CD4-positive, alpha-beta memory T cell (primary cell): ENCODE results near the gene NDUFS8. TPM values are rescaled to one million over a fixed set of nuclear protein-coding genes. Genes with fewer than 3 reads are reported as not detected.

Experiments used
- CTCF ChIA-PET: fragments of 350-600 bp; sonication (Branson Sonifier 250); formaldehyde crosslinking; loops from one replicate; lab custom pipeline; 2021; ENCODE audit warnings: inconsistent platforms; ENCODE audit not compliant: partially characterized antibody; lab: Charles Lee
- POLR2A ChIA-PET: fragments of 350-600 bp; sonication (Branson Sonifier 250); formaldehyde crosslinking; loops from one replicate; lab custom pipeline; 2021; ENCODE audit not compliant: partially characterized antibody; lab: Charles Lee
- DNase-seq, 5 donors: peaks; one replicate each; pipeline versions ENCODE4 v3.0.0 to v3.0.0-alpha.2; 2020 to 2022; ENCODE audit warnings: mixed read lengths in 1 of 5
- H3K27ac ChIP-seq: one replicate; pipeline ENCODE4 v1.7.0; 2013; ENCODE audit warnings: low read depth, low read length
- H3K27me3 ChIP-seq: 2 replicates; pipeline ENCODE4 v1.7.0; 2013; ENCODE audit warnings: mild to moderate bottlenecking, low read length, moderate library complexity; ENCODE audit not compliant: insufficient read depth
- H3K36me3 ChIP-seq: 2 replicates; pipeline ENCODE4 v1.7.0; 2013; ENCODE audit warnings: mild to moderate bottlenecking, low read length, moderate library complexity; ENCODE audit not compliant: insufficient read depth
- H3K4me1 ChIP-seq: 2 replicates; pipeline ENCODE4 v1.7.0; 2013; ENCODE audit warnings: mild to moderate bottlenecking, low read length, moderate library complexity; ENCODE audit not compliant: insufficient read depth
- H3K4me3 ChIP-seq, 2 donors: one replicate each; pipeline ENCODE4 v1.7.0; 2013; ENCODE audit warnings: low read length in 2 of 2, mild to moderate bottlenecking in 1 of 2
- H3K9me3 ChIP-seq, 2 donors: one replicate each; pipeline ENCODE4 v1.7.0; 2013; ENCODE audit warnings: low read length in 2 of 2, control low read depth in 1 of 2; ENCODE audit not compliant: control insufficient read depth in 1 of 2
- H3K27ac Mint-ChIP-seq, 7 donors: one replicate each; pipeline ENCODE4 v1.8.0; 2020 to 2021; ENCODE audit warnings: mixed read lengths in 7 of 7, mild to moderate bottlenecking in 6 of 7, inconsistent platforms in 3 of 7, moderate library complexity in 3 of 7
- H3K27me3 Mint-ChIP-seq, 2 donors: one replicate each; pipeline ENCODE4 v1.8.0; 2020 to 2021; ENCODE audit warnings: mixed read lengths in 2 of 2
- H3K36me3 Mint-ChIP-seq, 2 donors: one replicate each; pipeline ENCODE4 v1.8.0; 2020 to 2021; ENCODE audit warnings: mixed read lengths in 2 of 2, inconsistent platforms in 1 of 2, mild to moderate bottlenecking in 1 of 2
- H3K4me1 Mint-ChIP-seq, 4 donors: one replicate each; pipeline ENCODE4 v1.8.0; 2020 to 2021; ENCODE audit warnings: mixed read lengths in 4 of 4, mild to moderate bottlenecking in 1 of 4
- H3K4me3 Mint-ChIP-seq, 8 donors: one replicate each; pipeline ENCODE4 v1.8.0; 2020 to 2021; ENCODE audit warnings: mixed read lengths in 8 of 8, mild to moderate bottlenecking in 7 of 8, moderate library complexity in 6 of 8, inconsistent platforms in 3 of 8
- H3K9me3 Mint-ChIP-seq, 8 donors: one replicate each; pipeline ENCODE4 v1.8.0; 2020 to 2021; ENCODE audit warnings: mixed read lengths in 8 of 8, mild to moderate bottlenecking in 5 of 8, inconsistent platforms in 3 of 8, moderate library complexity in 1 of 8
- intact Hi-C: fragments of 100-400 bp; cut with micrococcal nuclease; formaldehyde crosslinking; loops from one replicate; pipeline ENCODE4 v1.15.1; 2023
- polyA plus RNA-seq, 2 donors: library from polyadenylated mRNA; unstranded; fragments of 300-500 nt; fragmentation: Illumina TruSeq; gene quantifications; one replicate each; pipeline ENCODE4 v1.2.3, GENCODE V29; 2021
- total RNA-seq, 2 experiments: library from RNA; stranded (reverse); gene quantifications; one replicate each; pipeline ENCODE4 v1.2.3, GENCODE V29; 2021

Gene NDUFS8
- total and polyA plus RNA-seq, 4 experiments from 2014 or later, result 70.0 to 143 (median 109) TPM

GRCh38 chr11:68026391-68027105 lies 3.9 kb upstream of the NDUFS8 start:
- H3K4me3 ChIP-seq, result no peak overlapping the region
- CTCF ChIA-PET, result interaction anchor here (1.0 kb wide), 1 partner anchor 11 kb away, joined by 3 read pairs; no protein-coding TSS in a partner anchor
- H3K4me1 ChIP-seq, result peaks cover 11% of the 10 kb centered on the region
- peaks cover 4 to 11% of the 10 kb centered on the region in 2 donors for H3K36me3 Mint-ChIP-seq
- H3K4me1 Mint-ChIP-seq, result peaks cover 6 to 20% (median 12%) of the 10 kb centered on the region in 4 donors
- no peak overlapping the region for H3K4me3 Mint-ChIP-seq
- H3K9me3 Mint-ChIP-seq, result peaks cover 0 to 7% (median under 1%) of the 10 kb centered on the region in 8 donors
- POLR2A ChIA-PET, result interaction anchor here (0.6 kb wide), 1 partner anchor 13 kb away, joined by 3 read pairs; the partner anchor contains the start of gene TCIRG1
- DNase-seq, result no peak
- no peaks in the 10 kb centered on the region for H3K27me3 ChIP-seq
- no peak overlapping the region for H3K27ac ChIP-seq
- H3K27ac Mint-ChIP-seq, result no peak overlapping the region
- intact Hi-C loops, result no loop called here
- H3K27me3 Mint-ChIP-seq, result peaks cover 0 to 5% of the 10 kb centered on the region in 2 donors
- H3K36me3 ChIP-seq, result no peaks in the 10 kb centered on the region
- no peaks in the 10 kb centered on the region for H3K9me3 ChIP-seq

GRCh38 chr11:68027667-68028066 lies 2.8 kb upstream of the NDUFS8 start:
- Mint-ChIP-seq H3K4me1 (peaks cover 10 to 25% (median 16%) of the 10 kb centered on the region in 4 donors), H3K4me3 (no peak overlapping the region), H3K27me3 (peaks cover 0 to 5% of the 10 kb centered on the region in 2 donors), H3K27ac (no peak overlapping the region), H3K9me3 (peaks cover 0 to 7% (median under 1%) of the 10 kb centered on the region in 8 donors), H3K36me3 (peaks cover 4 to 11% of the 10 kb centered on the region in 2 donors)
- Histone ChIP-seq H3K36me3 (peaks cover 1% of the 10 kb centered on the region), H3K27me3 (no peaks in the 10 kb centered on the region), H3K4me1 (peaks cover 20% of the 10 kb centered on the region), H3K9me3 (no peaks in the 10 kb centered on the region), H3K4me3 (no peak overlapping the region), H3K27ac (no peak overlapping the region)
- intact Hi-C loops, result no loop called here
- DNase-seq, result peak in 1 of 5 donors; percentile 10
- CTCF ChIA-PET, result interaction anchor here (1.0 kb wide), 1 partner anchor 10 kb away, joined by 3 read pairs; no protein-coding TSS in a partner anchor
- POLR2A ChIA-PET, result interaction anchor here (0.6 kb wide), 1 partner anchor 11 kb away, joined by 3 read pairs; the partner anchor contains the start of gene TCIRG1

GRCh38 chr11:68028802-68029545 lies 1.5 kb upstream of the NDUFS8 start:
- H3K27ac Mint-ChIP-seq, result peak overlapping the region in 2 of 7 donors; percentile 32 to 73
- Histone ChIP-seq H3K4me1 (peaks cover 20% of the 10 kb centered on the region), H3K27me3 (no peaks in the 10 kb centered on the region), H3K36me3 (peaks cover 8% of the 10 kb centered on the region), H3K27ac (no peak overlapping the region), H3K4me3 (no peak overlapping the region), H3K9me3 (no peaks in the 10 kb centered on the region)
- no peak for DNase-seq
- H3K27me3 Mint-ChIP-seq, result peaks cover 0 to 5% of the 10 kb centered on the region in 2 donors
- peaks cover 4 to 13% of the 10 kb centered on the region in 2 donors for H3K36me3 Mint-ChIP-seq
- H3K4me3 Mint-ChIP-seq, result peak overlapping the region; percentile 36 to 99 (median 86)
- H3K9me3 Mint-ChIP-seq, result peaks cover 0 to 7% (median under 1%) of the 10 kb centered on the region in 8 donors
- intact Hi-C loops, result no loop called here
- CTCF ChIA-PET, result no interaction called here
- POLR2A ChIA-PET, result no interaction called here
- H3K4me1 Mint-ChIP-seq, result peaks cover 10 to 25% (median 16%) of the 10 kb centered on the region in 4 donors

- DNase-seq, result peak in 1 of 5 donors; percentile 54
- Mint-ChIP-seq H3K9me3 (no peaks in the 10 kb centered on the region), H3K4me3 (peak overlapping the region; percentile 94 to 99 (median 97))
Observed at GRCh38 chr11:68031144-68031464, 623 bp downstream of the NDUFS8 start.

GRCh38 chr11:68032003-68032402 lies 1.5 kb downstream of the NDUFS8 start:
- ChIA-PET POLR2A (interaction anchor here (2.5 kb wide), 1 partner anchor 9 kb away, joined by 34 read pairs; the partner anchor contains the start of gene TCIRG1), CTCF (no interaction called here)
- Mint-ChIP-seq H3K4me3 (peak overlapping the region; percentile 84 to 99 (median 97)), H3K36me3 (peaks cover 0 to 14% of the 10 kb centered on the region in 2 donors), H3K27ac (peak overlapping the region in 5 of 7 donors; percentile 81 to 90 (median 85)), H3K27me3 (peaks cover 0 to 5% of the 10 kb centered on the region in 2 donors), H3K9me3 (no peaks in the 10 kb centered on the region), H3K4me1 (peaks cover 13 to 38% (median 20%) of the 10 kb centered on the region in 4 donors)
- peaks cover 30% of the 10 kb centered on the region for H3K4me1 ChIP-seq
- no peak overlapping the region for H3K4me3 ChIP-seq
- no peaks in the 10 kb centered on the region for H3K9me3 ChIP-seq
- H3K36me3 ChIP-seq, result peaks cover 13% of the 10 kb centered on the region
- H3K27me3 ChIP-seq, result no peaks in the 10 kb centered on the region
- no peak overlapping the region for H3K27ac ChIP-seq
- intact Hi-C loops, result loop anchor here (10.0 kb wide), 1 partner anchor 173 kb away; no protein-coding TSS in a partner anchor
- no peak for DNase-seq

More at GRCh38 chr11:68031144-68031464, 623 bp downstream of the NDUFS8 start:
- Histone ChIP-seq H3K27me3 (no peaks in the 10 kb centered on the region), H3K9me3 (no peaks in the 10 kb centered on the region), H3K4me3 (peak overlapping the region; percentile 77 to 88), H3K27ac (peak overlapping the region; percentile 88), H3K36me3 (peaks cover 13% of the 10 kb centered on the region), H3K4me1 (peaks cover 21% of the 10 kb centered on the region)
- ChIA-PET CTCF (no interaction called here), POLR2A (interaction anchor here (2.5 kb wide), 1 partner anchor 10 kb away, joined by 34 read pairs; the partner anchor contains the start of gene TCIRG1)
- peaks cover 10 to 32% (median 16%) of the 10 kb centered on the region in 4 donors for H3K4me1 Mint-ChIP-seq
- intact Hi-C loops, result loop anchor here (10.0 kb wide), 1 partner anchor 174 kb away; no protein-coding TSS in a partner anchor
- peak overlapping the region; percentile 85 to 98 (median 94) for H3K27ac Mint-ChIP-seq
- H3K36me3 Mint-ChIP-seq, result peaks cover 0 to 13% of the 10 kb centered on the region in 2 donors
- H3K27me3 Mint-ChIP-seq, result peaks cover 0 to 5% of the 10 kb centered on the region in 2 donors

- H3K4me3 Mint-ChIP-seq, result peak overlapping the region in 1 of 8 donors; percentile 21
- peaks cover 41% of the 10 kb centered on the region for H3K4me1 ChIP-seq
- intact Hi-C loops, result loop anchor here (10.0 kb wide), 1 partner anchor 172 kb away; no protein-coding TSS in a partner anchor
Observed at GRCh38 chr11:68032997-68033707, 2.7 kb downstream of the NDUFS8 start.

More at GRCh38 chr11:68032997-68033707, 2.7 kb downstream of the NDUFS8 start:
- Mint-ChIP-seq H3K27me3 (peaks cover 0 to 5% of the 10 kb centered on the region in 2 donors), H3K4me1 (peaks cover 16 to 47% (median 26%) of the 10 kb centered on the region in 4 donors), H3K36me3 (peaks cover 0 to 15% of the 10 kb centered on the region in 2 donors), H3K27ac (no peak overlapping the region), H3K9me3 (no peaks in the 10 kb centered on the region)
- Histone ChIP-seq H3K27ac (no peak overlapping the region), H3K9me3 (no peaks in the 10 kb centered on the region), H3K27me3 (no peaks in the 10 kb centered on the region), H3K36me3 (peaks cover 13% of the 10 kb centered on the region), H3K4me3 (no peak overlapping the region)
- DNase-seq, result peak in 1 of 5 donors; percentile 25
- CTCF ChIA-PET, result interaction anchor here (0.5 kb wide), 1 partner anchor 105 kb away, joined by 4 read pairs; no protein-coding TSS in a partner anchor
- POLR2A ChIA-PET, result no interaction called here
